ENCODE results near the gene TTLL7.

DNA sequence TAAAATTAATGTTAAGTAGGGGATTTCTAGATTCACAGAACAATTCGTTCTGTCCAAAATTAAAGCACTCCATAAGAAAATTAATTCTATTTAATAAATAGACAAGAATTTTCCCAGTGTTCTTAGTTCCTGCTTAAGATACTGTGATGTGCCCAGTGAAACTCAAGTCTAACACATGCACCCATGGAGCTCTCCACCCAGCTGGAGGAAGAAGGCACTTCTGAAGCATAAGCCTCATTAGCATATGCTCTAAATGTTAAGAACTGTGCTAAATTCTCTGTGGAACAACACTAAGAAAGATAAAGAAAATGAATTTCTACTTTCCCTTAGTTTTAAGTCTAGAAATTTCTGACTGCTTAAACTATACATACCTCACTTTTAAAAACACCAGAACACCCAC is 71.2 kb downstream of the TTLL7 start:
- no peak for TF ChIP-seq EP300 (IDR thresholded peaks at IDR 0.05)
- TF ChIP-seq POLR2A (IDR thresholded peaks at IDR 0.05; ENCODE audit: low read depth) = no peak
- TF ChIP-seq, protein P1, sequence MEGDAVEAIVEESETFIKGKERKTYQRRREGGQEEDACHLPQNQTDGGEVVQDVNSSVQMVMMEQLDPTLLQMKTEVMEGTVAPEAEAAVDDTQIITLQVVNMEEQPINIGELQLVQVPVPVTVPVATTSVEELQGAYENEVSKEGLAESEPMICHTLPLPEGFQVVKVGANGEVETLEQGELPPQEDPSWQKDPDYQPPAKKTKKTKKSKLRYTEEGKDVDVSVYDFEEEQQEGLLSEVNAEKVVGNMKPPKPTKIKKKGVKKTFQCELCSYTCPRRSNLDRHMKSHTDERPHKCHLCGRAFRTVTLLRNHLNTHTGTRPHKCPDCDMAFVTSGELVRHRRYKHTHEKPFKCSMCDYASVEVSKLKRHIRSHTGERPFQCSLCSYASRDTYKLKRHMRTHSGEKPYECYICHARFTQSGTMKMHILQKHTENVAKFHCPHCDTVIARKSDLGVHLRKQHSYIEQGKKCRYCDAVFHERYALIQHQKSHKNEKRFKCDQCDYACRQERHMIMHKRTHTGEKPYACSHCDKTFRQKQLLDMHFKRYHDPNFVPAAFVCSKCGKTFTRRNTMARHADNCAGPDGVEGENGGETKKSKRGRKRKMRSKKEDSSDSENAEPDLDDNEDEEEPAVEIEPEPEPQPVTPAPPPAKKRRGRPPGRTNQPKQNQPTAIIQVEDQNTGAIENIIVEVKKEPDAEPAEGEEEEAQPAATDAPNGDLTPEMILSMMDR (IDR thresholded peaks at IDR 0.05) = no peak
